Measurements from ENCODE around the gene FGGY. TPM values are rescaled to one million over a fixed set of nuclear protein-coding genes. Genes with fewer than 3 reads are reported as not detected.
"Not testable (repeated sequence)": the region's sequence is repeated elsewhere in the genome, so short reads cannot be mapped to it uniquely, and the experiment has no call there.

Gene FGGY
- total RNA-seq, 1 donor from 2014 or later, result 12.6 TPM

DNA sequence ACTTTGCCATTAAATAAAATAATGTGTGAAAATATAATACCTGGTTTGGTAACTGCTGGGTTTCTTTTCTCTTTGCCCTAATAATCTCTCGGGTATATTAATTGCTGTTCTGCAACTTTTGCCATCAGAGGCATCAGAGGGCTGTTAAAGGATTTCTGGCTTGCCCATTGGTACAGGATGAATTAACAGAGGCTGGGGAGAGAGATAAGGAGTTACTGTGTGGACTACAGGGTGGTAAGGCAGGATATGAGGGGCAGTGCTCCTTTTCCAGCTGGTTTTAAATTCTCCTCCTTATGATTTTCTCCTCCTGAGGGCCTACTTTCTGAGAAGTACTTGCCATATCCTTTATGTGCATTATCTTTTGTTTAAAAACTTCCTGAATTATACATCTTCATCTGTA lies 48.3 kb downstream of the FGGY start:
- no peaks in the 10 kb centered on the region for H3K9me3 Mint-ChIP-seq
- TF ChIP-seq, protein P1, sequence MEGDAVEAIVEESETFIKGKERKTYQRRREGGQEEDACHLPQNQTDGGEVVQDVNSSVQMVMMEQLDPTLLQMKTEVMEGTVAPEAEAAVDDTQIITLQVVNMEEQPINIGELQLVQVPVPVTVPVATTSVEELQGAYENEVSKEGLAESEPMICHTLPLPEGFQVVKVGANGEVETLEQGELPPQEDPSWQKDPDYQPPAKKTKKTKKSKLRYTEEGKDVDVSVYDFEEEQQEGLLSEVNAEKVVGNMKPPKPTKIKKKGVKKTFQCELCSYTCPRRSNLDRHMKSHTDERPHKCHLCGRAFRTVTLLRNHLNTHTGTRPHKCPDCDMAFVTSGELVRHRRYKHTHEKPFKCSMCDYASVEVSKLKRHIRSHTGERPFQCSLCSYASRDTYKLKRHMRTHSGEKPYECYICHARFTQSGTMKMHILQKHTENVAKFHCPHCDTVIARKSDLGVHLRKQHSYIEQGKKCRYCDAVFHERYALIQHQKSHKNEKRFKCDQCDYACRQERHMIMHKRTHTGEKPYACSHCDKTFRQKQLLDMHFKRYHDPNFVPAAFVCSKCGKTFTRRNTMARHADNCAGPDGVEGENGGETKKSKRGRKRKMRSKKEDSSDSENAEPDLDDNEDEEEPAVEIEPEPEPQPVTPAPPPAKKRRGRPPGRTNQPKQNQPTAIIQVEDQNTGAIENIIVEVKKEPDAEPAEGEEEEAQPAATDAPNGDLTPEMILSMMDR (conservative IDR thresholded peaks at IDR 0.05), result no peak
- H3K27ac Mint-ChIP-seq, result no peak overlapping the region
- H3K36me3 Mint-ChIP-seq, result no peaks in the 10 kb centered on the region
- no peaks in the 10 kb centered on the region for H3K27me3 Mint-ChIP-seq
- H3K4me3 Mint-ChIP-seq, result no peak overlapping the region
- H3K4me1 Mint-ChIP-seq (ENCODE audit: unreplicated experiment), result no peaks in the 10 kb centered on the region
- DNase-seq (ENCODE audit: extremely low spot score, unreplicated experiment), result no peak

DNA sequence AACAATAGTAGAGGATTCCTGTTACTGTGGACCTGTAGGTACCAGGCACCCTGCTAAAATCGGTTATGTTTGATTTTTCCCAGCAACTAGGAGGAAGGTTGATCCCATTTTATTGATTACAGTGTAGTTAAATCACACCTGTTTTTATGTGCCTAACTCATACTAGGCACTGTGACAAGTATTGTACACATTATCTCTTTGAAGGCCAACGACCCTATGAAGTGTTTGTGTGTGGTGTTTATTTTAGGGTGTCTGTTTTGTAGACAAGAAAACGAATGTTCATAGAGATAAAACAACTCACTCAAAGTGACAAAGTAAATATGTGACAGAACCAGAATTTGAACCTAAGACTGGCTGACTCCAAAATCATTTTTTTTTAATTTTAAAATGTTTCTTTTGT lies 49.5 kb downstream of the FGGY start:
- H3K4me1 Mint-ChIP-seq (ENCODE audit: unreplicated experiment), result peaks cover under 1% of the 10 kb centered on the region
- TF ChIP-seq, protein P1 (conservative IDR thresholded peaks at IDR 0.05), result no peak
- H3K9me3 Mint-ChIP-seq, result no peaks in the 10 kb centered on the region
- DNase-seq (ENCODE audit: extremely low spot score, unreplicated experiment), result no peak
- no peaks in the 10 kb centered on the region for H3K36me3 Mint-ChIP-seq
- H3K4me3 Mint-ChIP-seq, result no peak overlapping the region
- H3K27ac Mint-ChIP-seq, result no peak overlapping the region
- no peaks in the 10 kb centered on the region for H3K27me3 Mint-ChIP-seq

DNA sequence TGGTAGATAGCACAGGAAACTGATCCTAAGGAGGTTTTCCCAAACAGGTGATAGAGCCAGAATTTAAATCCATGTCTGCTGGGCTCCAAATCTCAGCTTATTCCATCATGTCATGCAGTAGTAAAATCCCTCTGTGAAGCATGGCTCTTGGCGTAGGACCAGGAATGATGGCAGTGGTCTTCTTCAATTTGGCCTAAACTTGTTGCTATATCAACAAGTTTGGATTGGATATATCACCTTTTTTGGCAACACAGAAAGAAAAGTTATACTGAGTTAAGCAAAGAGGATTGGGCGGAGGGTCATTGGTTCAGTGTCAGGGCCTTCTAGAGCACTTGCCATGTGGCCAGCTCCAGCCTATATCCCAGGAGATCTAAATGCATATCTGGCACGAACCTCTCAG lies 52.2 kb downstream of the FGGY start:
- TF ChIP-seq, protein P1 (conservative IDR thresholded peaks at IDR 0.05), result no peak
- Mint-ChIP-seq H3K36me3 (no peaks in the 10 kb centered on the region), H3K4me3 (no peak overlapping the region), H3K4me1 (ENCODE audit: unreplicated experiment) (peaks cover 12% of the 10 kb centered on the region), H3K9me3 (no peaks in the 10 kb centered on the region), H3K27ac (no peak overlapping the region), H3K27me3 (no peaks in the 10 kb centered on the region)
- DNase-seq (ENCODE audit: extremely low spot score, unreplicated experiment), result no peak

DNA sequence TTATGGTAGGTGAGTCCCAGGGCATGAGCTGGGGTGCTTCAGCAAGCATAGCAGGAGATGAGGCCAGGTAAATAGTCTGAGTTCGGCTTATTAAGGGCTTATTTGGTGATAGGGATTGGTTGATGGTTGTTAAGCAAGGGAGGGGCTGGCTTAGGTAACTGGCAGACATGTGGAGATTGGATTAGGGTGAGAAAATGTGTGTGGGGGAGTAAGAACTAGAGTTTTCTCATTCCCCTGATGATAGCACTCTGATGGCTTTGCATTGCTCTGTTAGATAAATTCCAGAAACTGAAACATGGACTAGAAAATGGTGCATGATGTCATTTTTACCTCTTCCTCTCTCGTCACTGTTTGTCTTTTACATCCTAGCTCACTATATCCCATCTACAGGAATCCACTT lies 53.6 kb downstream of the FGGY start:
- Mint-ChIP-seq H3K27me3 (no peaks in the 10 kb centered on the region), H3K36me3 (no peaks in the 10 kb centered on the region), H3K9me3 (no peaks in the 10 kb centered on the region), H3K4me3 (no peak overlapping the region), H3K4me1 (ENCODE audit: unreplicated experiment) (peaks cover 22% of the 10 kb centered on the region), H3K27ac (no peak overlapping the region)
- DNase-seq (ENCODE audit: extremely low spot score, unreplicated experiment), result no peak
- TF ChIP-seq, protein P1 (conservative IDR thresholded peaks at IDR 0.05), result no peak

DNA sequence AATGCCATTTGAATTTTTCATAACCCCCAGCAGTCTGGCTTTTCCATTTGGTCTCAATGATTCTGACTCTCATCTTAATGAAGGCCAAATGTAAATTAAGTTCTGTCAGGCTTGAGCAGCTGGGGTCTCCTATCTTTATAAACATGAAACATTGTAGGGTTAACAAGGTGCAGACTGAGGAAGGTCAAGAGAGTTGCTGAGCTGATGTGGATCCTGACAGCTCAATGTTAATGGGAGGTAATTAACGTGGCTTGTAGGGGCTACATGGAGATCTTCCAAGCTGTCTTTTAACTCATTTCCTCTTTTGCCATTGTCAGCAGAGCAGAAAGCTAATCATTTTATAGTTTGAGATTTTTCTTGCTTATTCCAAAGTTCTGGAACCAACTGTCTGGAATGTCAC lies 55.2 kb downstream of the FGGY start:
- TF ChIP-seq, protein P1 (conservative IDR thresholded peaks at IDR 0.05), result no peak
- Mint-ChIP-seq H3K9me3 (no peaks in the 10 kb centered on the region), H3K27ac (no peak overlapping the region), H3K27me3 (no peaks in the 10 kb centered on the region), H3K4me1 (ENCODE audit: unreplicated experiment) (peaks cover 22% of the 10 kb centered on the region), H3K36me3 (no peaks in the 10 kb centered on the region), H3K4me3 (no peak overlapping the region)
- DNase-seq (ENCODE audit: extremely low spot score, unreplicated experiment), result no peak

DNA sequence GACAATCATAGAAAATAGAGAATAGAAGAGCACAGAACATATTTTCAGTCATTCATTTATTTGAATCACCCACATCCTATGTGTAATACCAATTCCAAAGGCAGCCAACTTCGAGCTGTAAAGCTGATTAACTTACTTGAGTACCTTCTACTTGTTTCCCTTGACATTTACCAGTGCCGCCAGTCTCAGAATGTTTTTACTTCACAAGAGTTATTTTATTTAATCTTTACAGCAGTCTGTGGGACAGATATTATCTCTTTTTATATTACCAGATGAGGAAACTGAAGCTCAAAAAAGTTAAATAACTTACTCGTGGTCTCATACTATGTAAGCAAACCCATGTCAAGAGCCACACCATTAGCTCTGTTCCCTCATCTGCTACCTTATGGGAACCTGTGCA lies 56.6 kb downstream of the FGGY start:
- H3K36me3 Mint-ChIP-seq, result no peaks in the 10 kb centered on the region
- no peak overlapping the region for H3K4me3 Mint-ChIP-seq
- no peak overlapping the region for H3K27ac Mint-ChIP-seq
- H3K4me1 Mint-ChIP-seq (ENCODE audit: unreplicated experiment), result peaks cover 26% of the 10 kb centered on the region
- no peak for DNase-seq (ENCODE audit: extremely low spot score, unreplicated experiment)
- no peaks in the 10 kb centered on the region for H3K27me3 Mint-ChIP-seq
- TF ChIP-seq, protein P1 (conservative IDR thresholded peaks at IDR 0.05), result no peak
- H3K9me3 Mint-ChIP-seq, result no peaks in the 10 kb centered on the region

DNA sequence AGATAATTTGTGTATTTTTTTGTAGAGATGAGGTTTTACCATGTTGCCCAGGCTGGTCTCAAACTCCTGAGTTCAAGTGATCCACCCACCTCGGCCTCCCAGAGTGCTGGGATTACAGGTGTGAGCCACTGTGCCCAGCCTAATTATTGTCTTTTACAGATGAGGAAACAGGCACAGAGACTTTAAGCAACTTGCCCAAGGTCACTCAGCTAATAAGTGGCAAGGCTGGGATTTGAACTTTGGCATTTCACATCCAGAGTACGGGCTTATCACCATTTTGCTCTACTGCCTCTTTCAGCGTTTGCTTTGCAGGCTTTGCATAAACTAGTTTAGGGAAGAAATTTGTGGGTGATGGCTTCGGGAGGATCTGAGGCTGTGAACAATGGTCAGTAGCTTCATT lies 57.3 kb downstream of the FGGY start:
- H3K4me1 Mint-ChIP-seq (ENCODE audit: unreplicated experiment), result peaks cover 27% of the 10 kb centered on the region
- H3K9me3 Mint-ChIP-seq, H3K27ac Mint-ChIP-seq: not testable (repeated sequence)

More for the DNA sequence above, 57.3 kb downstream of the FGGY start:
- not testable (repeated sequence) for DNase-seq (ENCODE audit: extremely low spot score, unreplicated experiment); H3K27me3 Mint-ChIP-seq; H3K36me3 Mint-ChIP-seq; H3K4me3 Mint-ChIP-seq

All from type B pancreatic cell (in vitro differentiated cells).